Gastroesophageal sphincter (tissue), 3 donors: ENCODE measurements around the gene ENO2.

Source experiments
- CTCF ChIP-seq, 4 experiments: fragments of 200-600 bp in 2 of 4; fragments of 450-650 bp in 2 of 4; sonication (generic) in 1 of 4; IDR thresholded peaks; one replicate each; pipeline ENCODE4 v1.5.1; 2017 to 2019; ENCODE audit warnings: antibody characterized with exemption in 4 of 4, mild to moderate bottlenecking in 2 of 4, moderate library complexity in 2 of 4
- EP300 ChIP-seq: sonication (generic); formaldehyde crosslinking; IDR thresholded peaks from one replicate; pipeline ENCODE4 v1.6.1; 2017; ENCODE audit warnings: antibody characterized with exemption, mild to moderate bottlenecking
- POLR2A ChIP-seq, 2 donors: fragments of 450-650 bp; IDR thresholded peaks; one replicate each; pipeline ENCODE4 v1.6.1; 2017; ENCODE audit warnings: antibody characterized with exemption in 2 of 2, mild to moderate bottlenecking in 2 of 2, moderate library complexity in 1 of 2

- TF ChIP-seq CTCF (IDR thresholded peaks at IDR 0.05) (no peak), POLR2A (IDR thresholded peaks at IDR 0.05) (no peak), EP300 (no peak)
Measured at GRCh38 chr12:6941782-6942181, 27.4 kb downstream of the ENO2 start.
